ENCODE results near the gene TPRN.

DNA sequence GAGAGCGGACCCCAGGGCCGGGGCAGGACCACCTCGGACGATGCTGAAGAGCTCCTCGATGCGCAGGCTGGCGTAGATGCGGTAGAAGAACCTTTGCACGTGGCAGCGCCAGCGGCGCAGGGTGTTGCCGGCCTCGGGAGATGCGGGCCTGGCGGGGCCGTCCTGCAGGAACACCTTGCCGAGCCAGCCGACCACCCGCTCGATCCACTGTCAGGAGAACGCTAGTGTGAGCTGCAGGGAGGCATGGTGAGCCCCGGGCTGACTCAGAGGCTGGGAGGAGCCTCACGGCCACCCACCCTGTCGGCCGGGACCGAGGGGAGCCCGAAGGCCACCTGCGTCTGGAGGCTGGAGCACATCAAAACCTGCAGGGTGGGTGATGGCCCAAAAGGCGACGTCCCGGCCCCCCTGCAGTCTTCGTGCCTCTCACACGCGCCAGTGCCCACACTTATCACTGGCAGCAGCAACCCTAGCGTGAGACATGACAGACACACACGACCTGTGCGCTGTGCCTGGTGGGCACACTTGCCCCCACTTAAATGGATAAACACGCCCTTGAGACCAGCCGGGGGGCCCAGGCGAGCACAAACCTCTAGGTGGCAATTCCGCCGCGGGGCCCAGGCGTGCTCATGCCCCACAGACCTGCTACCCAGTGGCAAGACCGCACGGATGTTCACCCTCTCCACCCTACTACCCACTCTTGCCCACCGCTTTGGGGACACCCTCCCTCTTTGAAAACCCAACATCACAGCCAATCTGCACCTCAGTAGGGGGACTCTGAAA is 15.5 kb downstream of the TPRN start:
- TF ChIP-seq, protein P1, sequence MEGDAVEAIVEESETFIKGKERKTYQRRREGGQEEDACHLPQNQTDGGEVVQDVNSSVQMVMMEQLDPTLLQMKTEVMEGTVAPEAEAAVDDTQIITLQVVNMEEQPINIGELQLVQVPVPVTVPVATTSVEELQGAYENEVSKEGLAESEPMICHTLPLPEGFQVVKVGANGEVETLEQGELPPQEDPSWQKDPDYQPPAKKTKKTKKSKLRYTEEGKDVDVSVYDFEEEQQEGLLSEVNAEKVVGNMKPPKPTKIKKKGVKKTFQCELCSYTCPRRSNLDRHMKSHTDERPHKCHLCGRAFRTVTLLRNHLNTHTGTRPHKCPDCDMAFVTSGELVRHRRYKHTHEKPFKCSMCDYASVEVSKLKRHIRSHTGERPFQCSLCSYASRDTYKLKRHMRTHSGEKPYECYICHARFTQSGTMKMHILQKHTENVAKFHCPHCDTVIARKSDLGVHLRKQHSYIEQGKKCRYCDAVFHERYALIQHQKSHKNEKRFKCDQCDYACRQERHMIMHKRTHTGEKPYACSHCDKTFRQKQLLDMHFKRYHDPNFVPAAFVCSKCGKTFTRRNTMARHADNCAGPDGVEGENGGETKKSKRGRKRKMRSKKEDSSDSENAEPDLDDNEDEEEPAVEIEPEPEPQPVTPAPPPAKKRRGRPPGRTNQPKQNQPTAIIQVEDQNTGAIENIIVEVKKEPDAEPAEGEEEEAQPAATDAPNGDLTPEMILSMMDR (conservative IDR thresholded peaks at IDR 0.05 in 1 of 2, IDR thresholded peaks at IDR 0.05 in 1 of 2; ENCODE audit: low read depth in 1 of 2, low read length in 2 of 2) = no peak
- TF ChIP-seq EZH2 (IDR thresholded peaks at IDR 0.05; ENCODE audit: low read length, missing control alignments) = no peak
